Fibroblast of mammary gland (primary cell): ENCODE results near the gene STARD8.

Source experiments
- DNase-seq: peaks from one replicate; pipeline ENCODE4 v3.0.0-alpha.2; 2010; ENCODE audit warnings: low read depth
- H3K4me3 ChIP-seq: 2 replicates; pipeline ENCODE4 v1.5.1; 2011; ENCODE audit warnings: low read depth, mild to moderate bottlenecking, low read length, moderate library complexity; ENCODE audit not compliant: control insufficient read depth
- TF ChIP-seq, protein P1 (sequence below): conservative IDR thresholded peaks from 2 replicates; pipeline ENCODE4 v1.5.1; 2011; ENCODE audit warnings: low read depth, low read length, inconsistent platforms; ENCODE audit not compliant: control insufficient read depth, insufficient read depth

Gene STARD8

GRCh38 chrX:68757331-68757730, 109.9 kb downstream of the STARD8 start:
- H3K4me3 ChIP-seq, result no peak overlapping the region
- TF ChIP-seq, protein P1, sequence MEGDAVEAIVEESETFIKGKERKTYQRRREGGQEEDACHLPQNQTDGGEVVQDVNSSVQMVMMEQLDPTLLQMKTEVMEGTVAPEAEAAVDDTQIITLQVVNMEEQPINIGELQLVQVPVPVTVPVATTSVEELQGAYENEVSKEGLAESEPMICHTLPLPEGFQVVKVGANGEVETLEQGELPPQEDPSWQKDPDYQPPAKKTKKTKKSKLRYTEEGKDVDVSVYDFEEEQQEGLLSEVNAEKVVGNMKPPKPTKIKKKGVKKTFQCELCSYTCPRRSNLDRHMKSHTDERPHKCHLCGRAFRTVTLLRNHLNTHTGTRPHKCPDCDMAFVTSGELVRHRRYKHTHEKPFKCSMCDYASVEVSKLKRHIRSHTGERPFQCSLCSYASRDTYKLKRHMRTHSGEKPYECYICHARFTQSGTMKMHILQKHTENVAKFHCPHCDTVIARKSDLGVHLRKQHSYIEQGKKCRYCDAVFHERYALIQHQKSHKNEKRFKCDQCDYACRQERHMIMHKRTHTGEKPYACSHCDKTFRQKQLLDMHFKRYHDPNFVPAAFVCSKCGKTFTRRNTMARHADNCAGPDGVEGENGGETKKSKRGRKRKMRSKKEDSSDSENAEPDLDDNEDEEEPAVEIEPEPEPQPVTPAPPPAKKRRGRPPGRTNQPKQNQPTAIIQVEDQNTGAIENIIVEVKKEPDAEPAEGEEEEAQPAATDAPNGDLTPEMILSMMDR, result no peak

GRCh38 chrX:68757731-68758130, 110.3 kb downstream of the STARD8 start:
- TF ChIP-seq, protein P1, result no peak
- H3K4me3 ChIP-seq, result no peak overlapping the region
- DNase-seq, result no peak

More at GRCh38 chrX:68757331-68757730, 109.9 kb downstream of the STARD8 start:
- DNase-seq, result no peak

GRCh38 chrX:68758671-68759070, 111.2 kb downstream of the STARD8 start:
- no peak overlapping the region for H3K4me3 ChIP-seq
- TF ChIP-seq, protein P1, result no peak
- DNase-seq, result no peak

GRCh38 chrX:68761086-68761485, 113.6 kb downstream of the STARD8 start:
- TF ChIP-seq, protein P1, result no peak
- no peak for DNase-seq
- no peak overlapping the region for H3K4me3 ChIP-seq

DNA sequence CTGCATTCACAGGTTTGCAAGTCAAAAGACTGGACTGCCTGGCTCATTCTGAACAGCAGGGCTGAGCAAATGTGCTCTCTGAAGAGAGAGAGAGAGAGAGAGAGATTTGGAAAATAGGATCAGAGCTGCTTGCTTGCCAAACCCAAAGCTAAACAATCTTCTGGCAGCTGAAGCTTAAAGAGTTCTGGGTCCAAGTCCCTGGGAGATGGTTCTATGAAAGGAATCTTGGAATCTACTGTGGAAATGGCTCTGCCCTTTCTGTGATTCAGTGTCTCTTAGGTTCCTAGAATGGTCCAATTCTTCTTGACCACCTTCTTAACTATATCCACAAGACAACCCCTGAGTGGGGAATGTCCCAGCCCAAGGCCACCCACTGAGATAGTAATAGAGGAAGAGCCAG, 115.3 kb downstream of the STARD8 start:
- TF ChIP-seq, protein P1, result no peak
- H3K4me3 ChIP-seq, result no peak overlapping the region
- no peak for DNase-seq

- DNase-seq, result no peak
- TF ChIP-seq, protein P1, result no peak
- no peak overlapping the region for H3K4me3 ChIP-seq
These were observed 116.0 kb downstream of the STARD8 start for GRCh38 chrX:68763481-68763880.
